ENCODE data around the gene GATB.

DNA sequence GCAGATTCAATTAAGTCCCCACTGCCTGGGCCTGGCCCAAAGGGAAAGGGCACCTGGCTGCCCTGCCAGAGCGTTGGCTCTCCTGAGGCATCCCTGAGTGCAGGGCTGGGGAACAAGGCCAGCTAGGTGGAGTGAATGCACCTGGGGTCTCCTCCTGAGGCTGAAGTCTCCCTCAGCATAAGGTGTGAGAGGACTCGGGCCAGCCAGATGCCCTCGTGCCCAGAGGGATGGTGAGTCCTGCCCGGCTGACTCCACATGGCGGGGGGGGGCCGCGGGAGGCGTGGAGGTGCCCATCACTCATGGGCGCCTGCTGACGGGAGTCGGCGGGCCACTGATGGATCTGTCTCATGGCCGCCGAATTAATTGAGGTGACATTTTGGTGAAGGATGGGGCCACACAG, 87.8 kb downstream of the GATB start:
- TF ChIP-seq, protein P1, sequence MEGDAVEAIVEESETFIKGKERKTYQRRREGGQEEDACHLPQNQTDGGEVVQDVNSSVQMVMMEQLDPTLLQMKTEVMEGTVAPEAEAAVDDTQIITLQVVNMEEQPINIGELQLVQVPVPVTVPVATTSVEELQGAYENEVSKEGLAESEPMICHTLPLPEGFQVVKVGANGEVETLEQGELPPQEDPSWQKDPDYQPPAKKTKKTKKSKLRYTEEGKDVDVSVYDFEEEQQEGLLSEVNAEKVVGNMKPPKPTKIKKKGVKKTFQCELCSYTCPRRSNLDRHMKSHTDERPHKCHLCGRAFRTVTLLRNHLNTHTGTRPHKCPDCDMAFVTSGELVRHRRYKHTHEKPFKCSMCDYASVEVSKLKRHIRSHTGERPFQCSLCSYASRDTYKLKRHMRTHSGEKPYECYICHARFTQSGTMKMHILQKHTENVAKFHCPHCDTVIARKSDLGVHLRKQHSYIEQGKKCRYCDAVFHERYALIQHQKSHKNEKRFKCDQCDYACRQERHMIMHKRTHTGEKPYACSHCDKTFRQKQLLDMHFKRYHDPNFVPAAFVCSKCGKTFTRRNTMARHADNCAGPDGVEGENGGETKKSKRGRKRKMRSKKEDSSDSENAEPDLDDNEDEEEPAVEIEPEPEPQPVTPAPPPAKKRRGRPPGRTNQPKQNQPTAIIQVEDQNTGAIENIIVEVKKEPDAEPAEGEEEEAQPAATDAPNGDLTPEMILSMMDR (IDR thresholded peaks at IDR 0.05): no peak
- no peak for TF ChIP-seq EZH2phosphoT487 (IDR thresholded peaks at IDR 0.05)
